Measurements from ENCODE around the gene GNAI2.
A peak's percentile ranks its signal among the peaks of the same experiment; 100 is the strongest.
"Not testable (repeated sequence)": the region's sequence is repeated elsewhere in the genome, so short reads cannot be mapped to it uniquely, and the experiment has no call there.

The GNAI2 gene

GRCh38 chr3:50227390-50228183, 8.4 kb upstream of the GNAI2 start:
- DNase-seq: peak; percentile 96

DNA sequence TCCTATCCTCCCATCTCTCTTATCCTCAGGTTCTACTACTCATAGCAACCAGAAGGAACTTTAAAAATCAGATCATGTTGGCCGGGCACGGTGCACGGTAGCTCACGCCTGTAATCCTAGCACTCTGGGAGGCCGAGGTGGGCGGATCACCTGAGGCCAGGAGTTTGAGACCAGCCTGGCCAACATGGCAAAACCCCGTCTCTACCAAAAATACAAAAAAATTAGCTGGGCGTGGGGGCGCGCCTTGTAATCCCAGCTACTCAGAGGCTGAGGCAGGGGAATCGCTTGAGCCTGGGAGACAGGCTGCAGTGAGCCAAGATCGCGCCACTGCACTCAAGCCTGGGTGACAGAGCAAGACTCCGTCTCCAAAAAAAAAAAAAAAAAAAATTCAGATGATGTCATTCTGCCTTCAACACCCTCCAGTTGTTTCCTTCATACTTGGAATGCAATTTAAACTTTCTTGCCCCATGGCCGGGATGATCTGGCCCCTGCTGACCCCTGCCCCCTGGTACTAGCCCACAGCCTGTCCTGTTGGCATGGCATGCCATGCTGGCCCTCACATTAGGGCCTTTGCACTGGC, 7.7 kb upstream of the GNAI2 start:
- DNase-seq: not testable (repeated sequence)

DNA sequence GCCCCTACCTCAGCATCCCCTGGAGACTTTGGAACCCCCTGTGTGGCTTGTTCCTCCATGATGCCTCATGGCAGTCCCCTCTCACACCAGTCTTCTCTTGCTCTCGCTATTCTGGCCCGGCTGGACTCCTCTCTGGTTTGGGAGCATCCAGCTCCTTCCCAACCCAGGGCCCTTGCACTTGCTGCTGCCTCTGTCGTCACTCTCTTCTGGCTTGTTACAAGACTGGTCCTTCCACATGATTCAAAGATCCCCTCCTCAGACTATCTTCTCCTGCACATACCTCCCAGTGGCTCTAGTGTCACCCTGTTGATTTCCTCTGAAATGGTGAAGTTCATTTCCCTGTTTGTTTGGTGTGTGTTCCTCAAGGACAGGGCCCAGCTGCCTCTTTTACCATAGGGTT, 6.5 kb upstream of the GNAI2 start:
- no peak for DNase-seq

GRCh38 chr3:50230104-50230793, 5.8 kb upstream of the GNAI2 start:
- no peak for DNase-seq

DNA sequence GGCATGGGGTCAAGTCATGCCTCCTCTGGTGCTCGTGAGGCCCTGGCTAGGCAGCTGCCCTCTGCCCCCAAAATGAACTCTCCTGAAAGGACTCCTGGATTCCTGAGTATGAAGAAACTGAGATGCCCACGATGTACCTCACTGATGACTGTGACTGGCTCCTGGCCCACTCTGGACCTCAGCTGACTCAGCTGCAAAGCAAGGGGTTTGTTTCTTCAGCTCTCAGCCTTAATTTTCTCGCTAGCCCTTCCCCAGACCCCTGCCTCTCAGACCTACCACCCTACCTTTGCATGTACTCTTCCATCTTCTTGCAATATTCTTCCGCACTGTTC, 5.2 kb upstream of the GNAI2 start:
- DNase-seq: no peak

GRCh38 chr3:50231581-50231980, 4.4 kb upstream of the GNAI2 start:
- no peak for DNase-seq

- DNase-seq: no peak
These were observed 3.7 kb upstream of the GNAI2 start for GRCh38 chr3:50232303-50232702.

- no peak for DNase-seq
These were observed 2.8 kb upstream of the GNAI2 start for GRCh38 chr3:50233176-50233575.

DNA sequence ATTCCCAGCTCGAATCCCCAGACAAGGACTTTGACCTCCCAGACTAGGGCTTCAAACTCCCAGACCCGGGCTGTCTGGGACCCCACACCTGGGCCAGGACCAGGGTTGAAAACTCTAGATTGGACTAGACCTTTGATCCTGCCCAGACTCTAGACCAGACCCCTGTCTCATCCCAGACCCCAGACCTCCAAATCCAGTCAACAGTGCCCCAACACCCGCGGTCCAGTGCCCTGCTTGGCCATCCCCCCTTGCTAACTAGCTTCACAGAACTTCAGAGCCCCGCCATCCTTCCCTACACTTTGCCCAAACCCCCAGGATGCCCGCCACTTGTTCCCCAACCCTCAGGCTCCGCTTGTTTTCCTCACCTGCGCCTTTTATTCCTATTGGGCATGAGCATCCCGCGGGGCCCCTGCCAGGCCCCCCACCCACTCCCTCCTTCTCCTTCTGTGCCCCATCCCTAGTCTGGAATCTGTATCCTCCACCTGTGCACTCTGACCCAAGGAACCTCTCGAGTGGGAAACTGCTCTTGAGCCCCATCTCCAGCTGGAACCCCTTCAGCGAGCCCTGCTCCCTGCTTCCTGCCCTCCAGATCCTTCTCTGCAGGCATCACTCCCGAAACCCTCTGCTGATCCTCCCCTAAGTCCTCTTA, 604 bp downstream of the GNAI2 start:
- DNase-seq: no peak

DNA sequence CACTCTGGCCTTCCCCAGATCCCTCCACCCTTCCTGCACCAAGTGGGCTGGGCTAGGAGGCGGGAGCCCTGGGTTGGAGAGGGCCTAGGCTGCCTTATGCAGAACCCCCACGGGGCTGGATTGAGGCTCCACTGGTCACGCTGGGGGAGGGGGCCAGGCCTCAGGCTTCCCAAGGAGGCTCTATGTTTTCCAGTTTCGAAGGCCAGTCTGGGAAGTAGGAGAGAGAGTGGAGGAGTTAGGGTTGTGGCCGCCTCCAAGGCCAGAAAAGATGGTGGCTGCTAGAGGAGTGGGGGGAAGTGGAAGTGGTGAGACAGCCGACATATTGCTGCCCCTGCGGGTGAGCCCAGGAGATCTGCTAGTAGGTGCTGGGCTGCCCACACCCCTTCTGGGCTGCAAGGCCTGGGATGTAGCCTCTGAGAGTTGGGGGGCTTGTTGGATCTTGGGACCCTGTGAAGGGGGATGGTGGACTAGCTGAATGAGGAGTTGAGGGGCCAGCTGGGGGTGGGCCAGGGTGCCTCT, 1.2 kb downstream of the GNAI2 start:
- DNase-seq: peak; percentile 76

GRCh38 chr3:50237754-50238548, 1.9 kb downstream of the GNAI2 start:
- DNase-seq: peak; percentile 95

GRCh38 chr3:50238549-50239026, 2.6 kb downstream of the GNAI2 start:
- peak; percentile 79 for DNase-seq

GRCh38 chr3:50239649-50240048, 3.6 kb downstream of the GNAI2 start:
- DNase-seq: no peak

GRCh38 chr3:50241163-50241562, 5.2 kb downstream of the GNAI2 start:
- DNase-seq: no peak

DNA sequence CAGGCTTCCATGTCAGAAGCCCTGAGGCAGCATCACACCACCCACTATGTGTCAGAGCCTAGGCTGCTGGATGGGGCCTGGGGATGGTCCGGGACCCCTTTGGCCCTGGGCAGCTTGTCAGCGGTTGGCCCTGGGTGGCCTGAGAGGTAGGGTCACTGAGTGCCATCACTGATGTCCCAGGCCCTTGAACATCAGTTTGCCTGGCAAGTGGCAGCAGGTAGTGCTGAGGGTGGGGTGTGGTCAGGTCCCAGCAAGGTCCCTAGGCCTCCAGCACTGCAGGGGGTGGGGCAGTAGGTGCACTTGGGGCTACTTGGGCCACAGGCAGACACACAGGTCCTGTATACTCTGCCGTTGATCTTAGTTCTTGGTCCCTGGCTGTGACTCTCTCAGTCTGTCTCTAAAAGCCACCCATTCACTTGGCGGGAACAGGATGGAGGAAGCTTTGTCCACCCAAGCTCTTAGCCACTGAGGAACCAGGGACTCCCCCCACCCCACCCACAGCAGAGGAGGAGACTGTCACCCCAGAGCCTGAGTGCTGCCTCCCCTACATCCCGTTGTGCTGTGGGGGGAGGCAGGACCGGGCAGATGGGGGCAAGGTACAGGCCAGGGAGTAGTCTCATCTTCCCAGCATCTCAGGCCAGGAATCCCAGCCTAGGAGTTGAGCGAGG, 5.8 kb downstream of the GNAI2 start:
- DNase-seq: no peak

GRCh38 chr3:50242381-50242770, 6.4 kb downstream of the GNAI2 start:
- DNase-seq: no peak

GRCh38 chr3:50242851-50243542, 7.0 kb downstream of the GNAI2 start:
- peak; percentile 81 for DNase-seq

DNA sequence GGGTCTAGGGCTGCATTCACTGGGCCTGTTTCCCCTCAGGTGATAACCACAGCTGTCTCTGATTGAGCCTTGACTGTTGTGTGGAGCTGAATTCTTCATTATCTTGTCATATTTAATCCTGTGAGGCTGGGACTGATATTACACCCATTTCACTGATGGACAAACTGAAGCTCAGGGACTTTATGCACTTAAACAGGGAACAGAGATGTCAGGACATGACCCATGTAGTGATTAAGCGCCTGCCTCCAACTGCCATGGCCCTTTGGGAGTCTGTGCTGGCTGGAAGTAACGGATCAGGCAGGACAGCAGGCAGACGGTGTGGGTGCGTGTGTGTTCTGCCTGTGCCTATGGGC, 7.5 kb downstream of the GNAI2 start:
- no peak for DNase-seq

DNA sequence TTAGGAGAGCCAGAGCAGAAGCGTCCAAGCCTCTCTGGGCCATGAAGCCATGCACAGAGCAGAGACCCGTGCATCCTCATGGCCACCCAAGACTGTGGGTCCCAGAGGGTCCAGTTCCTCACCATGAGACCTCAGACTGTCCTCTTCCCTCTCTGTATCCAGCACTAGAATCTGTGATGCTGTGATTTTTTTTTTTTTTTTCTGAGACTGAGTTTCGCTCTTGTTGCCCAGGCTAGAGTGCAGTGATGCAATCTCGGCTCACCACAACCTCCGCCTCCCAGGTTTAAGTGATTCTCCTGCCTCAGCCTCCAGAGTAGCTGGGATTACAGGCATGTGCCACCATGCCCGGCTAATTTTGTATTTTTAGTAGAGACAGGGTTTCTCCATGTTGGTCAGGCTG, 8.8 kb downstream of the GNAI2 start:
- DNase-seq: not testable (repeated sequence)

DNA sequence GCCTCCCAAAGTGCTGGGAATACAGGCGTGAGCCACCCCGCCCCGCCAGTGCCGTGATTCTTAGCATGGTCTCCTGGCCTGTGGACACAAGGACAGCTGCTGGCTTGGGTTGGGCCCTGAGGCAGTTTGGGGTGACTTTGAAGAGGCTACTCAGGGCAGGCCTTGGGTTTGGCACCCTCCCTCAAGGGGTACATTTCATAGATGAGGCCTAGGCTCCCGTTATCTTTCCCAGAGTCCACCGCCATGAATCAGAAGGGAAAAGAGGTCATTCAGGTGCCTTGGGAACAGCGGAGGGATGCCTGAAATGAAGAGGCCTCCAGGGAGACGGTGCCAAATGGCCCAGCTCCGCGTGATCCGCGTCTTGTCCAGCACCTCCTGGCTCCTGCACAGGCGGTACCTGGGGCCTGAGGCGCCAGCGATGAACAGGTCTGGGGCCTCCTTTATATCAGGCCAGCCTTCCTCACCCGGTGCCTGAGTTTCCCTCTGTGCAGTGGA, 9.3 kb downstream of the GNAI2 start:
- DNase-seq: no peak

GRCh38 chr3:50245831-50246516, 10.0 kb downstream of the GNAI2 start:
- DNase-seq: peak; percentile 98
